Right atrium auricular region (tissue), 2 donors: Measurements from ENCODE around the gene BRD3. TPM values are rescaled to one million over a fixed set of nuclear protein-coding genes. Genes with fewer than 3 reads are reported as not detected.
"Not testable (repeated sequence)": the region's sequence is repeated elsewhere in the genome, so short reads cannot be mapped to it uniquely, and the experiment has no call there.

Experiments used
- DNase-seq: peaks from one replicate; pipeline ENCODE4 v3.0.0-alpha.2; 2019; ENCODE audit warnings: low spot score
- H3K27ac ChIP-seq, 2 donors: fragments of 200-600 bp; sonication (generic); 1 replicate in 1 of 2; 2 replicates in 1 of 2; pipeline ENCODE4 v1.5.1; 2016 to 2019
- H3K27me3 ChIP-seq, 2 donors: fragments of 200-600 bp; sonication (generic); one replicate each; pipeline versions ENCODE4 v1.5.1 to v1.6.0; 2017 to 2019
- H3K36me3 ChIP-seq: fragments of 200-600 bp; sonication (generic); one replicate; pipeline ENCODE4 v1.5.1; 2016
- H3K4me1 ChIP-seq, 2 donors: fragments of 200-600 bp; sonication (generic); one replicate each; pipeline versions ENCODE4 v1.5.1 to v1.6.0; 2017 to 2019
- H3K4me3 ChIP-seq, 2 donors: fragments of 200-600 bp; sonication (generic); 1 replicate in 1 of 2; 2 replicates in 1 of 2; pipeline ENCODE4 v1.5.1; 2017 to 2019; ENCODE audit warnings: mild to moderate bottlenecking in 1 of 2, moderate library complexity in 1 of 2
- H3K9me3 ChIP-seq, 2 donors: fragments of 200-600 bp; sonication (generic); one replicate each; pipeline ENCODE4 v1.5.1; 2019
- total RNA-seq, 2 donors: library from RNA; depleted of rRNA; stranded (reverse); fragments of >200 nt; gene quantifications; one replicate each; pipeline ENCODE4 v1.1.0, GENCODE V29; 2016
- TF ChIP-seq, protein P1 (sequence below), 2 donors: fragments of 200-600 bp; sonication (generic); IDR thresholded peaks; one replicate each; pipeline ENCODE4 v1.5.1; 2019; ENCODE audit warnings: antibody characterized with exemption in 2 of 2

Gene BRD3
- total RNA-seq, 2 donors from 2014 or later, result 14.1 to 18.5 TPM

DNA sequence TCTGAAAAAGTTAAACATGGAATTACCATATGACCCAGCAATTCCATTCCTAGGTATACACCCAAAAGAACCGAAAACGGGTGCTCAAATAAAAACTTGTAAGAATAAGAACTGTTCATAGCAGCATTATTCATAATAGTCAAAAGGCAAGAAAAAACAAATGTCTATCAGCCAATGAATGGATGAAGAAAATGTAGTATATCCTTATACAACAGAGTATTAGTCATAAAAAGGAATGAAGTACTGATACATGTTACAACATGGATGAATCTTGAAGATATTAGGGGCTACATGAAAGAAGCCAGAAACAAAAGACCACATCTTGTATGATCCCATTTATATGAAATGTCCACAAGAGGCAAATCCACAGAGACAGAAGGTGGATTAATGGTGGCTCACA lies 15.6 kb upstream of the BRD3 start:
- DNase-seq, result no peak

DNA sequence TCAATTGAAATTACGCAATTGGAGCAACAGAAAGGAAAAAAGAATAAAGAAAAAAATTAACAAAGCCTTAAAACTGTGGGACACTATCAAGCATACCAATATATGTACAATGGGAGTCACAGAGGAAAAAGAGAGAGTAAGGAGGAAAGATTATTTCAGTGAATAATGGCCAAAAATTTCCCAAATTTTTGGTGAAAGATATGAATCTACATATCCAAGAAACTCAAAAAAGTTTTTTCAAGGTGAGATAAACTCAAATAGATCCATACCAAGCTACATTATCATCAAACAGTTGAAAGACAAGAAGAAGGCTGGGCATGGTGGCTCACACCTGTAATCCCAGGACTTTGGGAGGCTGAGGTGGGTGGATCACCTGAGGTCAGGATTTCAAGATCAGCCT lies 8.8 kb upstream of the BRD3 start:
- no peaks in the 10 kb centered on the region for H3K27me3 ChIP-seq
- no peak for DNase-seq
- TF ChIP-seq, protein P1, sequence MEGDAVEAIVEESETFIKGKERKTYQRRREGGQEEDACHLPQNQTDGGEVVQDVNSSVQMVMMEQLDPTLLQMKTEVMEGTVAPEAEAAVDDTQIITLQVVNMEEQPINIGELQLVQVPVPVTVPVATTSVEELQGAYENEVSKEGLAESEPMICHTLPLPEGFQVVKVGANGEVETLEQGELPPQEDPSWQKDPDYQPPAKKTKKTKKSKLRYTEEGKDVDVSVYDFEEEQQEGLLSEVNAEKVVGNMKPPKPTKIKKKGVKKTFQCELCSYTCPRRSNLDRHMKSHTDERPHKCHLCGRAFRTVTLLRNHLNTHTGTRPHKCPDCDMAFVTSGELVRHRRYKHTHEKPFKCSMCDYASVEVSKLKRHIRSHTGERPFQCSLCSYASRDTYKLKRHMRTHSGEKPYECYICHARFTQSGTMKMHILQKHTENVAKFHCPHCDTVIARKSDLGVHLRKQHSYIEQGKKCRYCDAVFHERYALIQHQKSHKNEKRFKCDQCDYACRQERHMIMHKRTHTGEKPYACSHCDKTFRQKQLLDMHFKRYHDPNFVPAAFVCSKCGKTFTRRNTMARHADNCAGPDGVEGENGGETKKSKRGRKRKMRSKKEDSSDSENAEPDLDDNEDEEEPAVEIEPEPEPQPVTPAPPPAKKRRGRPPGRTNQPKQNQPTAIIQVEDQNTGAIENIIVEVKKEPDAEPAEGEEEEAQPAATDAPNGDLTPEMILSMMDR (IDR thresholded peaks at IDR 0.05), result no peak
- H3K27ac ChIP-seq, result no peak overlapping the region
- no peaks in the 10 kb centered on the region for H3K4me1 ChIP-seq
- H3K9me3 ChIP-seq, result peaks cover 0 to 29% of the 10 kb centered on the region in 2 donors
- no peak overlapping the region for H3K4me3 ChIP-seq
- H3K36me3 ChIP-seq, result no peaks in the 10 kb centered on the region

More for the DNA sequence above, 15.6 kb upstream of the BRD3 start:
- Histone ChIP-seq H3K27me3 (no peaks in the 10 kb centered on the region), H3K9me3 (peaks cover 0 to 26% of the 10 kb centered on the region in 2 donors), H3K36me3 (no peaks in the 10 kb centered on the region), H3K27ac (no peak overlapping the region), H3K4me1 (no peaks in the 10 kb centered on the region), H3K4me3 (no peak overlapping the region)
- TF ChIP-seq, protein P1 (IDR thresholded peaks at IDR 0.05), result no peak

DNA sequence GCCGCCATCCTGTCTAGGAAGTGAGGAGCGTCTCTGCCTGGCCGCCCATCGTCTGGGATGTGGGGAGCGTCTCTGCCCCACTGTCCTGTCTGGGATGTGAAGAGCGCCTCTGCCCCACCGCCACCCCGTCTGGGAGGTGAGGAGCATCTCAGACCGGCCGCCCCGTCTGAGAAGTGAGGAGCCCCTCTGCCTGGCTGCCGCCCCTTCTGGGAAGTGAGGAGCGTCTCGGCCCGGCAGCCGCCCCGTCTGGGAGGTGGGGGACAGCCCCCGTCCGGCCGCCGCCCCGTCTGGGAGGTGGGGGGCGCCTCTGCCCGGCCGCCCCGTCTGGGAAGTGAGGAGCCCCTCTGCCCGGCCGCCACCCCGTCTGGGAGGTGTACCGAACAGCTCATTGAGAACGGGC lies 7.9 kb upstream of the BRD3 start:
- H3K4me1 ChIP-seq, H3K36me3 ChIP-seq, H3K27ac ChIP-seq, DNase-seq, H3K4me3 ChIP-seq, H3K27me3 ChIP-seq: not testable (repeated sequence)
- H3K9me3 ChIP-seq, result peaks cover 0 to 29% of the 10 kb centered on the region in 2 donors

DNA sequence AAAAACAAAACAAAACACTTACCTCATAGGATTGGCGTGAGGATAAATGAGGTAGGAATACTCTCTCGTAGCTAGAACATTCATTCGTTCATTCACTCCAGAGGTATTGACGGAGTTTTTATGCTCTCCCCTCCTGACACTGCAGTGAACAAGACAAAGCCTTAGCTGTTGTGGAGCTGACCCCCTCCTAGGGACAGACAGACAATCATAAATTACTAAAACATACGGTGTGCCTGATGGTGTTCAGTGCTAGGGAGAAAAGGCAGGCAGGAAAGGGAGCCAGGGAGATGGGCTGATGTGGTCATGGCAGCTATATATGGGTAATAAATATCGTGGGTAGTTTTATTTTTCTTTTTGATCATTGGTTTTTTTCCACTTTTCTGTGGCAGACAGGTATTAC lies 5.7 kb upstream of the BRD3 start:
- Histone ChIP-seq H3K4me1 (no peaks in the 10 kb centered on the region), H3K36me3 (no peaks in the 10 kb centered on the region)
- TF ChIP-seq, protein P1 (IDR thresholded peaks at IDR 0.05), result no peak

DNA sequence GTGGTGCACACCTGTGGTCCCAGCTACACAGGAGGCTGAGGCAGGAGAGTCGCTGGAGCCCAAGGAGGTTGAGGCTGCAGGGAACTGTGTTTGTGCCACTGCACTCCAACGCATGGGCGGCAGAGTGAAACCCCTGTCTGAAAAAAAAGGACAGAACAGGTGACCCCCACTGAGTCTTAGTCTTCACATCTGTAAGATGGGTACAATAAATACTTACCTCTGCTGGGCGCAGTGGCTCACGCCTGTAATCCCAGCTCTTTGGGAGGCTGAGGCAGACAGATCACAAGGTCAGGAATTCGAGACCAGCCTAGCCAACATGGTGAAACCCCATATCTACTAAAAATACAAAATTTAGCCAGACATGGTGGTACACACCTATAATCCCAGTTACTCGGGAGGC lies 4.9 kb upstream of the BRD3 start:
- H3K4me3 ChIP-seq, H3K27ac ChIP-seq, H3K36me3 ChIP-seq, H3K4me1 ChIP-seq, H3K27me3 ChIP-seq, DNase-seq: not testable (repeated sequence)
- peaks cover 0 to 11% of the 10 kb centered on the region in 2 donors for H3K9me3 ChIP-seq

More for the DNA sequence above, 5.7 kb upstream of the BRD3 start:
- no peaks in the 10 kb centered on the region for H3K27me3 ChIP-seq
- DNase-seq, result no peak
- no peak overlapping the region for H3K27ac ChIP-seq
- no peak overlapping the region for H3K4me3 ChIP-seq
- peaks cover 0 to 11% of the 10 kb centered on the region in 2 donors for H3K9me3 ChIP-seq

DNA sequence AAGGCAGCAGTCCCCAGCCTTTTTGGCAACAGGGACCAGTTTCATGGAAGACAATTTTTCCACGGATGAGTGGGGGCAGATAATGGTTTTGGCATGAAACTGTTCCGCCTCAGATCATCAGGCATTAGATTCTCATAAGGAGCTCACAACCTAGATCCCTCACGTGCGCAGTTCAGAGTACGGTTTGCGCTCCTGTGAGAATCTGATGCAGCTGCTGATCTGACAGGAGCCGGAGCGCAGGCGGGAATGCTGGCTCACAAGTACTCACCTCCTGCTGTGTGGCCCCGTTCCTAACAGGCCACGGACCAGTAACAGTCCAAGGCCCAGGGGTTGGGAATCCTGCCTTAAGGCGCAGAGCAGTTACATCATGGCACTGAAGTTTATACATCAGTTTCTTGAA lies 3.3 kb upstream of the BRD3 start:
- Histone ChIP-seq H3K27ac (no peak overlapping the region), H3K4me3 (no peak overlapping the region), H3K4me1 (peaks cover 0 to 9% of the 10 kb centered on the region in 2 donors), H3K36me3 (no peaks in the 10 kb centered on the region), H3K27me3 (no peaks in the 10 kb centered on the region), H3K9me3 (no peaks in the 10 kb centered on the region)
- TF ChIP-seq, protein P1 (IDR thresholded peaks at IDR 0.05), result no peak
- no peak for DNase-seq
